GM12878 (cell line): Measurements from ENCODE around the gene ARHGAP22. TPM values are rescaled to one million over a fixed set of nuclear protein-coding genes. Genes with fewer than 3 reads are reported as not detected.
A peak's percentile ranks its signal among the peaks of the same experiment; 100 is the strongest.

Experiments
- ATAC-seq: fragments of 200-7000 bp; cut with Tn5 transposase; 3 replicates; pipeline ENCODE4 v1.9.1; 2020; ENCODE audit warnings: mild to moderate bottlenecking, moderate library complexity
- BruUV-seq: library from RNA; stranded (reverse); fragments of 400-500 nt; replicated peaks from 2 replicates; lab custom pipeline; 2021; lab: Mats Ljungman, UMichigan
- CTCF ChIA-PET: fragments of 300-600 bp; sonication (Branson Sonifier 250); formaldehyde crosslinking; extraction: SDS; loops from one replicate; lab custom pipeline; 2021; ENCODE audit warnings: inconsistent platforms; lab: Yijun Ruan, JAX
- POLR2A ChIA-PET: fragments of 350-600 bp; formaldehyde crosslinking; extraction: SDS; loops from one replicate; lab custom pipeline; 2021; ENCODE audit warnings: inconsistent platforms; lab: Charles Lee
- RAD21 ChIA-PET: fragments of 300-600 bp; sonication (Branson Sonifier 250); formaldehyde crosslinking; loops from one replicate; lab custom pipeline; 2023; ENCODE audit warnings: antibody characterized with exemption; ENCODE audit not compliant: unreplicated experiment; lab: Charles Lee
- SMC1A ChIA-PET: fragments of 300-600 bp; sonication (Branson Sonifier 250); formaldehyde crosslinking; loops from one replicate; lab custom pipeline; 2023; ENCODE audit not compliant: unreplicated experiment, uncharacterized antibody; lab: Charles Lee
- DNase-seq: peaks from one replicate; pipeline ENCODE4 v3.0.0-alpha.2; 2011; ENCODE audit warnings: low read depth, low spot score
- FAIRE-seq: peaks from 3 replicates; lab custom pipeline; 2011; peaks lifted over from hg19 to GRCh38; lab: Jason Lieb, UNC
- H2AFZ ChIP-seq: 2 replicates; pipeline ENCODE4 v1.6.0; 2011; ENCODE audit warnings: low read depth, low read length, control low read depth; ENCODE audit not compliant: control insufficient read depth
- H3K27ac ChIP-seq: 2 replicates; pipeline ENCODE4 v1.5.1; 2011; ENCODE audit warnings: control low read depth; ENCODE audit not compliant: control insufficient read depth, insufficient read depth
- H3K27me3 ChIP-seq, 2 experiments: replicated peaks in 1 of 2; 2 replicates each; pipeline versions ENCODE4 v1.6.0 to v1.6.1; 2011; ENCODE audit warnings: low read length in 1 of 2; ENCODE audit not compliant: control insufficient read depth in 2 of 2, insufficient read depth in 2 of 2
- H3K36me3 ChIP-seq, 2 experiments: 2 replicates each; pipeline ENCODE4 v1.5.1; 2011; ENCODE audit warnings: low read length in 1 of 2; ENCODE audit not compliant: control insufficient read depth in 2 of 2, insufficient read depth in 2 of 2
- H3K4me1 ChIP-seq: 2 replicates; pipeline ENCODE4 v1.6.1; 2011; ENCODE audit warnings: mild to moderate bottlenecking, low read length, moderate library complexity, mixed read lengths; ENCODE audit not compliant: control insufficient read depth, insufficient read depth
- H3K4me2 ChIP-seq: 2 replicates; pipeline ENCODE4 v1.6.0; 2011; ENCODE audit warnings: control low read depth; ENCODE audit not compliant: control insufficient read depth, insufficient read depth
- H3K4me3 ChIP-seq: fragments of 200-600 bp; sonication (generic); 2 replicates; pipeline ENCODE4 v1.5.1; 2016
- H3K79me2 ChIP-seq: 2 replicates; pipeline ENCODE4 v1.6.0; 2011; ENCODE audit warnings: low read length; ENCODE audit not compliant: control insufficient read depth, insufficient read depth
- H3K9ac ChIP-seq: 2 replicates; pipeline ENCODE4 v1.8.0; 2011; ENCODE audit warnings: low read length, control low read depth, mixed read lengths; ENCODE audit not compliant: control insufficient read depth, insufficient read depth
- H3K9me3 ChIP-seq: replicated peaks from 3 replicates; pipeline ENCODE4 v1.5.1; 2011; ENCODE audit warnings: mild to moderate bottlenecking, low read length; ENCODE audit not compliant: control insufficient read depth, insufficient read depth
- H4K20me1 ChIP-seq: 2 replicates; pipeline ENCODE4 v1.6.0; 2011; ENCODE audit not compliant: control insufficient read depth, insufficient read depth
- DPF2 ChIP-seq: fragments of 450-650 bp; IDR thresholded peaks from 2 replicates; pipeline ENCODE4 v1.6.1; 2017; ENCODE audit warnings: mild to moderate bottlenecking
- EED ChIP-seq: sonication (generic); IDR thresholded peaks from 2 replicates; pipeline ENCODE4 v1.6.1; 2016; ENCODE audit warnings: antibody characterized with exemption, low read depth
- EGR1 ChIP-seq, 2 experiments: IDR thresholded peaks; 1 replicate in 1 of 2; 2 replicates in 1 of 2; pipeline ENCODE4 v1.6.1; 2011 to 2012; ENCODE audit warnings: low read depth in 2 of 2, low read length in 2 of 2, borderline replicate concordance in 1 of 2, mild to moderate bottlenecking in 1 of 2, moderate library complexity in 1 of 2
- ESRRA ChIP-seq: IDR thresholded peaks from 2 replicates; pipeline ENCODE4 v1.6.1; 2012; ENCODE audit warnings: mild to moderate bottlenecking, low read length, improper control_type of control experiment
- ETV6 ChIP-seq, 2 experiments: fragments of 450-650 bp in 1 of 2; IDR thresholded peaks in 1 of 2; conservative IDR thresholded peaks in 1 of 2; 2 replicates each; pipeline ENCODE4 v1.6.1; 2014; ENCODE audit warnings: antibody characterized with exemption in 1 of 2, borderline replicate concordance in 1 of 2, low read depth in 1 of 2, mild to moderate bottlenecking in 1 of 2, moderate library complexity in 1 of 2
- JUND ChIP-seq: IDR thresholded peaks from 2 replicates; pipeline ENCODE4 v1.6.1; 2012; ENCODE audit warnings: low read depth, mild to moderate bottlenecking, low read length, improper control_type of control experiment, moderate library complexity
- MEF2A ChIP-seq: IDR thresholded peaks from 2 replicates; pipeline ENCODE4 v1.6.1; 2011; ENCODE audit warnings: low read depth, mild to moderate bottlenecking, low read length, moderate library complexity; ENCODE audit not compliant: insufficient read depth
- MTA3 ChIP-seq: IDR thresholded peaks from 2 replicates; pipeline ENCODE4 v1.6.1; 2012; ENCODE audit warnings: low read length, inconsistent platforms, borderline replicate concordance
- NBN ChIP-seq: fragments of 450-650 bp; IDR thresholded peaks from 2 replicates; pipeline ENCODE4 v1.6.1; 2016
- RCOR1 ChIP-seq: conservative IDR thresholded peaks from 2 replicates; pipeline ENCODE4 v1.6.1; 2012; ENCODE audit warnings: low read depth, low read length, improper control_type of control experiment
- SREBF1 ChIP-seq: IDR thresholded peaks from 2 replicates; pipeline ENCODE4 v1.6.1; 2012; ENCODE audit warnings: mild to moderate bottlenecking, low read length
- YY1 ChIP-seq: IDR thresholded peaks from 2 replicates; pipeline ENCODE4 v1.6.1; 2011; ENCODE audit warnings: low read depth, mild to moderate bottlenecking, low read length
- WGBS: methylation state at CpG from one replicate; pipeline ENCODE4 v1.1.6; 2016; ENCODE audit warnings: low lambda C conversion rate; ENCODE audit not compliant: insufficient replicate concordance, insufficient coverage; ENCODE audit errors: missing lambda C conversion rate; 5-methylcytosine and 5-hydroxymethylcytosine counted together
- in situ Hi-C: fragments of 300-500 bp; cut with MboI; formaldehyde crosslinking; loops from 9 replicates; pipeline ENCODE4 v1.14.3; 2018; ENCODE audit warnings: mixed read lengths
- intact Hi-C: fragments of 100-400 bp; cut with micrococcal nuclease; formaldehyde crosslinking; loops from one replicate; pipeline ENCODE4 v1.14.2; 2022; ENCODE audit not compliant: unreplicated experiment
- polyA plus RNA-seq, 11 experiments: library from polyadenylated mRNA; depleted of rRNA in 4 of 11; unstranded in 6 of 11; stranded (reverse) in 5 of 11; fragments of >200 nt; fragmentation: Nextera tagmentation in 4 of 11; fragmentation: Illumina TruSeq in 1 of 11; extraction: Ambion mirVana in 4 of 11; extraction: Trizol in 1 of 11; gene quantifications; 1 replicate in 1 of 11; 2 replicates in 10 of 11; pipeline versions ENCODE4 v1.2.1 to v1.2.3, GENCODE V29; 2011 to 2016; ENCODE audit warnings: inconsistent platforms in 2 of 11, missing spikeins in 2 of 11, low read depth in 1 of 11
- total RNA-seq, 4 experiments: library from RNA; depleted of rRNA in 3 of 4; stranded (reverse); fragments of >200 nt in 3 of 4; fragmentation: Illumina TruSeq in 1 of 4; extraction: Trizol in 1 of 4; gene quantifications; 2 replicates each; pipeline versions ENCODE4 v1.2.1 to v1.2.3, GENCODE V29; 2013 to 2021
- TF ChIP-seq, protein P1 (sequence below): fragments of 450-650 bp; IDR thresholded peaks from 2 replicates; pipeline ENCODE4 v1.6.1; 2018; ENCODE audit warnings: mild to moderate bottlenecking, low read depth, moderate library complexity; ENCODE audit not compliant: partially characterized antibody
- TF ChIP-seq, protein P2 (sequence below): fragments of 150-350 bp; IDR thresholded peaks from 2 replicates; pipeline ENCODE4 v1.6.1; 2016; ENCODE audit warnings: low read depth, low read length
- TF ChIP-seq, protein P3 (sequence below): IDR thresholded peaks from 2 replicates; pipeline ENCODE4 v1.6.1; 2011; ENCODE audit warnings: borderline replicate concordance, low read depth, mild to moderate bottlenecking, moderate library complexity, low read length; ENCODE audit not compliant: insufficient read depth, poor library complexity, severe bottlenecking

ARHGAP22 gene
- total and polyA plus RNA-seq, 10 of the 15 experiments (the other 5 are each of a cell fraction or from before 2014, with no cell fraction given), result 0.07 to 0.61 (median 0.18) TPM; not detected in 5

DNA sequence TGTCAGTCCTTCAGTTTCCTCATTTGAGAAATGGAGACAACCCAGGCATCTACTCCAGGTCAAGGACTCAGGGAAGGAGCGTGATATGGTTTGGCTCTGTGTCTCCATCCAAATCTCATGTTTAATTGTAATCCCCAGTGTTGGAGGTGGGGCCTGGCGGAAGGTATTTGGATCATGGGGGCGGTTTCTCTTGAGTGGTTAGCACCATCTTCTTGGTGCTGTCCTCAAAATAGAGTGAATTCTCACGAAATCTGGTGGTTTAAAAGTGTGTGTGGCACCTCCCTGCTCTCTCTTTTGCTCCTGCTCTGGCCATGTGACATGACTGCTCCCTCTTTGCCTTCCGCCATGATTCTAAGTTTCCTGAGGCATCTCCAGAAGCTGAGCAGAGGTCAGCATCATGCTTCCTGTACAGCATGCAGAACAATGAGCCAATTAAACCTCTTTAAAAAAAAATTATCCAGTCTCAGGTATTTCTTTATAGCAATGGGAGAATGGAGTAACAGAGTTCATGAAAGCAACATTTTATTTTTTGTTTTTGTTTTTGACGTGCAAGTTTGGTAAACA is 30.0 kb downstream of the ARHGAP22 start (continued):
- TF ChIP-seq RCOR1 (no peak), SREBF1 (no peak), NBN (no peak), ESRRA (no peak), DPF2 (no peak)
- TF ChIP-seq, protein P1, sequence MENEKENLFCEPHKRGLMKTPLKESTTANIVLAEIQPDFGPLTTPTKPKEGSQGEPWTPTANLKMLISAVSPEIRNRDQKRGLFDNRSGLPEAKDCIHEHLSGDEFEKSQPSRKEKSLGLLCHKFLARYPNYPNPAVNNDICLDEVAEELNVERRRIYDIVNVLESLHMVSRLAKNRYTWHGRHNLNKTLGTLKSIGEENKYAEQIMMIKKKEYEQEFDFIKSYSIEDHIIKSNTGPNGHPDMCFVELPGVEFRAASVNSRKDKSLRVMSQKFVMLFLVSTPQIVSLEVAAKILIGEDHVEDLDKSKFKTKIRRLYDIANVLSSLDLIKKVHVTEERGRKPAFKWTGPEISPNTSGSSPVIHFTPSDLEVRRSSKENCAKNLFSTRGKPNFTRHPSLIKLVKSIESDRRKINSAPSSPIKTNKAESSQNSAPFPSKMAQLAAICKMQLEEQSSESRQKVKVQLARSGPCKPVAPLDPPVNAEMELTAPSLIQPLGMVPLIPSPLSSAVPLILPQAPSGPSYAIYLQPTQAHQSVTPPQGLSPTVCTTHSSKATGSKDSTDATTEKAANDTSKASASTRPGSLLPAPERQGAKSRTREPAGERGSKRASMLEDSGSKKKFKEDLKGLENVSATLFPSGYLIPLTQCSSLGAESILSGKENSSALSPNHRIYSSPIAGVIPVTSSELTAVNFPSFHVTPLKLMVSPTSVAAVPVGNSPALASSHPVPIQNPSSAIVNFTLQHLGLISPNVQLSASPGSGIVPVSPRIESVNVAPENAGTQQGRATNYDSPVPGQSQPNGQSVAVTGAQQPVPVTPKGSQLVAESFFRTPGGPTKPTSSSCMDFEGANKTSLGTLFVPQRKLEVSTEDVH, result no peak
- TF ChIP-seq, all 136 proteins: peak for 0

DNA sequence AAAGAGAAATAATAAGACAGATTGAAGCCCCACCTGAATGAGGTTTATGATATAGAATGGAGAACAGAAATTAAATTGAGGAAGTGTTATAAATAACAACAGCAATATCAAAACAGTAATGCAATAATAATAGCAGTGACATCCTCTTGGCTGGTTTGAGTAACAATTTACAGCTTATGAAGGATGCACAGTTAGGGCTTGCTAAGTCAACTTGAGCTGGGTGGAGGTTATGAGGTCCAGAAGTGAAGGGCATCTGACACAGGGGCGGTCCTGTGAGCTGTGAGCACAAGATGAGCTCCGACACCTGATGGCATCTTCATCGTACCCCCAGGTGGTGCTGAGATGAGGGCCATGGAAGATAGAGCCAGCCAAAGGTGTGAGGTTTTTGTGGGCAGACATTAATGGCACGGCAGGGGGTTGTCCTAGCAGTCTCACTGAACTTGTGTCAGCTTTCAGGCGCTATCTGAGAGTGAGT is 30.5 kb downstream of the ARHGAP22 start:
- WGBS, result 15% methylated on average over 5 of the region's 5 CpGs
- Histone ChIP-seq H4K20me1 (no peaks in the 10 kb centered on the region), H2AFZ (peak overlapping the region; percentile 35), H3K4me1 (peaks cover 34% of the 10 kb centered on the region), H3K27me3 (no peaks in the 10 kb centered on the region), H3K4me2 (peak overlapping the region; percentile 76), H3K36me3 (no peaks in the 10 kb centered on the region), H3K9me3 (no peaks in the 10 kb centered on the region), H3K79me2 (no peaks in the 10 kb centered on the region), H3K27ac (peak overlapping the region; percentile 9; the same call in 1 of the 2 replicates), H3K4me3 (no peak overlapping the region), H3K9ac (no peak overlapping the region)
- intact Hi-C loops, result no loop called here
- in situ Hi-C loops, result no loop called here
- CTCF ChIA-PET, result interaction anchor here (1.0 to 2.9 kb wide), 8 partner anchors 20 to 84 kb away, joined by 3 to 29 read pairs (median 6); no protein-coding TSS in a partner anchor
- SMC1A ChIA-PET, result interaction anchor here (0.7 to 5.6 kb wide), 12 partner anchors 13 to 228 kb away, joined by 3 to 25 read pairs (median 4); no protein-coding TSS in a partner anchor
- POLR2A ChIA-PET, result interaction anchor here (0.6 to 1.5 kb wide), 3 partner anchors 20 to 37 kb away, joined by 3 to 7 read pairs (median 3); no protein-coding TSS in a partner anchor
- ATAC-seq (peak; percentile 56), DNase-seq (no peak), FAIRE-seq (peak; percentile 27)
- no TSS peak for BruUV-seq
- RAD21 ChIA-PET, result interaction anchor here (0.6 to 1.8 kb wide), 6 partner anchors 20 to 82 kb away, joined by 3 to 14 read pairs (median 6); no protein-coding TSS in a partner anchor
- TF ChIP-seq EED, result no peak
- no peak for TF ChIP-seq EGR1 (IDR thresholded peaks at IDR 0.05; ENCODE audit: borderline replicate concordance in 1 of 2, low read depth in 2 of 2, low read length in 2 of 2)
- no peak for TF ChIP-seq JUND
- no peak for TF ChIP-seq YY1
- TF ChIP-seq, protein P2, sequence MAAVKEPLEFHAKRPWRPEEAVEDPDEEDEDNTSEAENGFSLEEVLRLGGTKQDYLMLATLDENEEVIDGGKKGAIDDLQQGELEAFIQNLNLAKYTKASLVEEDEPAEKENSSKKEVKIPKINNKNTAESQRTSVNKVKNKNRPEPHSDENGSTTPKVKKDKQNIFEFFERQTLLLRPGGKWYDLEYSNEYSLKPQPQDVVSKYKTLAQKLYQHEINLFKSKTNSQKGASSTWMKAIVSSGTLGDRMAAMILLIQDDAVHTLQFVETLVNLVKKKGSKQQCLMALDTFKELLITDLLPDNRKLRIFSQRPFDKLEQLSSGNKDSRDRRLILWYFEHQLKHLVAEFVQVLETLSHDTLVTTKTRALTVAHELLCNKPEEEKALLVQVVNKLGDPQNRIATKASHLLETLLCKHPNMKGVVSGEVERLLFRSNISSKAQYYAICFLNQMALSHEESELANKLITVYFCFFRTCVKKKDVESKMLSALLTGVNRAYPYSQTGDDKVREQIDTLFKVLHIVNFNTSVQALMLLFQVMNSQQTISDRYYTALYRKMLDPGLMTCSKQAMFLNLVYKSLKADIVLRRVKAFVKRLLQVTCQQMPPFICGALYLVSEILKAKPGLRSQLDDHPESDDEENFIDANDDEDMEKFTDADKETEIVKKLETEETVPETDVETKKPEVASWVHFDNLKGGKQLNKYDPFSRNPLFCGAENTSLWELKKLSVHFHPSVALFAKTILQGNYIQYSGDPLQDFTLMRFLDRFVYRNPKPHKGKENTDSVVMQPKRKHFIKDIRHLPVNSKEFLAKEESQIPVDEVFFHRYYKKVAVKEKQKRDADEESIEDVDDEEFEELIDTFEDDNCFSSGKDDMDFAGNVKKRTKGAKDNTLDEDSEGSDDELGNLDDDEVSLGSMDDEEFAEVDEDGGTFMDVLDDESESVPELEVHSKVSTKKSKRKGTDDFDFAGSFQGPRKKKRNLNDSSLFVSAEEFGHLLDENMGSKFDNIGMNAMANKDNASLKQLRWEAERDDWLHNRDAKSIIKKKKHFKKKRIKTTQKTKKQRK, result no peak
- no peak for TF ChIP-seq MTA3
- no peak for TF ChIP-seq ETV6 (conservative IDR thresholded peaks at IDR 0.05 in 1 of 2, IDR thresholded peaks at IDR 0.05 in 1 of 2; ENCODE audit: borderline replicate concordance in 1 of 2, low read depth in 1 of 2)
- 0 out of 2 replicates have a peak, but pooled peaks have one; percentile 9 for TF ChIP-seq MEF2A
- TF ChIP-seq, protein P3, sequence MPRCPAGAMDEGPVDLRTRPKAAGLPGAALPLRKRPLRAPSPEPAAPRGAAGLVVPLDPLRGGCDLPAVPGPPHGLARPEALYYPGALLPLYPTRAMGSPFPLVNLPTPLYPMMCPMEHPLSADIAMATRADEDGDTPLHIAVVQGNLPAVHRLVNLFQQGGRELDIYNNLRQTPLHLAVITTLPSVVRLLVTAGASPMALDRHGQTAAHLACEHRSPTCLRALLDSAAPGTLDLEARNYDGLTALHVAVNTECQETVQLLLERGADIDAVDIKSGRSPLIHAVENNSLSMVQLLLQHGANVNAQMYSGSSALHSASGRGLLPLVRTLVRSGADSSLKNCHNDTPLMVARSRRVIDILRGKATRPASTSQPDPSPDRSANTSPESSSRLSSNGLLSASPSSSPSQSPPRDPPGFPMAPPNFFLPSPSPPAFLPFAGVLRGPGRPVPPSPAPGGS, result no peak
